Naive thymus-derived CD8-positive, alpha-beta T cell (primary cell): ENCODE data around the gene TNFRSF19. TPM values are rescaled to one million over a fixed set of nuclear protein-coding genes. Genes with fewer than 3 reads are reported as not detected.

ENCODE experiments used
- ATAC-seq, 2 donors: fragments of 150-1000 bp; cut with Tn5 transposase in 1 of 2; sonication (Bioruptor Pico), chemical (Tn5 transposase) in 1 of 2; 1 replicate in 1 of 2; 2 replicates in 1 of 2; pipeline ENCODE4 v1.10.0; 2021; ENCODE audit warnings: mild to moderate bottlenecking in 2 of 2, moderate library complexity in 2 of 2
- POLR2A ChIA-PET: fragments of 350-600 bp; sonication (Branson Sonifier 250); formaldehyde crosslinking; loops from one replicate; lab custom pipeline; 2021; ENCODE audit warnings: antibody characterized with exemption; lab: Charles Lee
- DNase-seq, 10 donors: peaks; one replicate each; pipeline versions ENCODE4 v3.0.0 to v3.0.0-alpha.2; 2020 to 2022
- H3K27ac Mint-ChIP-seq, 10 donors: one replicate each; pipeline ENCODE4 v1.8.0; 2020 to 2022; ENCODE audit warnings: mild to moderate bottlenecking in 10 of 10, mixed read lengths in 10 of 10, moderate library complexity in 4 of 10, inconsistent platforms in 1 of 10
- H3K27me3 Mint-ChIP-seq, 5 donors: one replicate each; pipeline ENCODE4 v1.8.0; 2021 to 2022; ENCODE audit warnings: mixed read lengths in 5 of 5
- H3K36me3 Mint-ChIP-seq, 3 donors: one replicate each; pipeline ENCODE4 v1.8.0; 2020 to 2022; ENCODE audit warnings: mixed read lengths in 3 of 3, mild to moderate bottlenecking in 2 of 3, inconsistent platforms in 1 of 3
- H3K4me1 Mint-ChIP-seq, 4 donors: one replicate each; pipeline ENCODE4 v1.8.0; 2021 to 2022; ENCODE audit warnings: mixed read lengths in 4 of 4
- H3K4me3 Mint-ChIP-seq, 10 donors: one replicate each; pipeline ENCODE4 v1.8.0; 2020 to 2022; ENCODE audit warnings: mild to moderate bottlenecking in 10 of 10, mixed read lengths in 10 of 10, moderate library complexity in 6 of 10, inconsistent platforms in 1 of 10
- H3K9me3 Mint-ChIP-seq, 9 donors: one replicate each; pipeline ENCODE4 v1.8.0; 2020 to 2022; ENCODE audit warnings: mixed read lengths in 9 of 9, mild to moderate bottlenecking in 3 of 9, inconsistent platforms in 1 of 9, moderate library complexity in 1 of 9
- polyA plus RNA-seq, 3 donors: library from polyadenylated mRNA; unstranded; fragments of 300-500 nt; fragmentation: Illumina TruSeq; gene quantifications; one replicate each; pipeline ENCODE4 v1.2.3, GENCODE V29; 2021
- total RNA-seq, 8 experiments: library from RNA in 2 of 8; stranded (reverse) in 2 of 8; gene quantifications; one replicate each; pipeline ENCODE4 v1.2.3 and lab custom pipeline; 2021 to 2026

TNFRSF19 gene
- total and polyA plus RNA-seq, 5 experiments from 2014 or later: 0.16 TPM; not detected in 4

GRCh38 chr13:23639674-23640073, 69.5 kb downstream of the TNFRSF19 start:
- H3K9me3 Mint-ChIP-seq: no peaks in the 10 kb centered on the region
- no peaks in the 10 kb centered on the region for H3K27me3 Mint-ChIP-seq
- H3K36me3 Mint-ChIP-seq: no peaks in the 10 kb centered on the region
- POLR2A ChIA-PET: no interaction called here
- ATAC-seq (no peak), DNase-seq (no peak)
- H3K27ac Mint-ChIP-seq: no peak overlapping the region
- no peaks in the 10 kb centered on the region for H3K4me1 Mint-ChIP-seq
- H3K4me3 Mint-ChIP-seq: no peak overlapping the region

GRCh38 chr13:23642110-23642509, 71.9 kb downstream of the TNFRSF19 start:
- ATAC-seq (no peak), DNase-seq (no peak)
- no peaks in the 10 kb centered on the region for H3K9me3 Mint-ChIP-seq
- H3K36me3 Mint-ChIP-seq: no peaks in the 10 kb centered on the region
- H3K27ac Mint-ChIP-seq: no peak overlapping the region
- H3K4me3 Mint-ChIP-seq: no peak overlapping the region
- POLR2A ChIA-PET: no interaction called here
- no peaks in the 10 kb centered on the region for H3K4me1 Mint-ChIP-seq
- no peaks in the 10 kb centered on the region for H3K27me3 Mint-ChIP-seq

GRCh38 chr13:23643338-23644125, 73.3 kb downstream of the TNFRSF19 start:
- POLR2A ChIA-PET: no interaction called here
- peaks cover 0 to 4% (median 0%) of the 10 kb centered on the region in 5 donors for H3K27me3 Mint-ChIP-seq

GRCh38 chr13:23644126-23644419, 73.9 kb downstream of the TNFRSF19 start:
- Mint-ChIP-seq H3K36me3 (no peaks in the 10 kb centered on the region), H3K4me3 (no peak overlapping the region), H3K4me1 (no peaks in the 10 kb centered on the region), H3K27ac (no peak overlapping the region), H3K27me3 (peaks cover 0 to 8% (median 0%) of the 10 kb centered on the region in 5 donors), H3K9me3 (no peaks in the 10 kb centered on the region)
- DNase-seq (no peak), ATAC-seq (no peak)
- POLR2A ChIA-PET: no interaction called here

More at GRCh38 chr13:23643338-23644125, 73.3 kb downstream of the TNFRSF19 start:
- no peak overlapping the region for H3K4me3 Mint-ChIP-seq
- no peaks in the 10 kb centered on the region for H3K36me3 Mint-ChIP-seq
- H3K4me1 Mint-ChIP-seq: no peaks in the 10 kb centered on the region
- no peak for DNase-seq
- H3K27ac Mint-ChIP-seq: no peak overlapping the region
- no peaks in the 10 kb centered on the region for H3K9me3 Mint-ChIP-seq
- no peak for ATAC-seq

- Mint-ChIP-seq H3K9me3 (no peaks in the 10 kb centered on the region), H3K27me3 (peaks cover under 1 to 12% (median 4%) of the 10 kb centered on the region in 5 donors), H3K4me3 (no peak overlapping the region), H3K36me3 (no peaks in the 10 kb centered on the region), H3K4me1 (no peaks in the 10 kb centered on the region), H3K27ac (peak overlapping the region in 1 of 10 donors; percentile 43)
- POLR2A ChIA-PET: no interaction called here
- ATAC-seq (no peak), DNase-seq (no peak)
Observed at GRCh38 chr13:23644527-23645138, 74.4 kb downstream of the TNFRSF19 start.

- DNase-seq (no peak), ATAC-seq (no peak)
- H3K27ac Mint-ChIP-seq: peak overlapping the region in 1 of 10 donors; percentile 22
- no peak overlapping the region for H3K4me3 Mint-ChIP-seq
- no peaks in the 10 kb centered on the region for H3K4me1 Mint-ChIP-seq
- POLR2A ChIA-PET: no interaction called here
- H3K9me3 Mint-ChIP-seq: no peaks in the 10 kb centered on the region
- H3K27me3 Mint-ChIP-seq: peaks cover 6 to 21% (median 11%) of the 10 kb centered on the region in 5 donors
- H3K36me3 Mint-ChIP-seq: no peaks in the 10 kb centered on the region
Observed at GRCh38 chr13:23645851-23646250, 75.6 kb downstream of the TNFRSF19 start.

GRCh38 chr13:23651439-23651838, 81.2 kb downstream of the TNFRSF19 start:
- Mint-ChIP-seq H3K36me3 (no peaks in the 10 kb centered on the region), H3K4me3 (no peak overlapping the region), H3K9me3 (no peaks in the 10 kb centered on the region), H3K4me1 (peaks cover 0 to 25% (median 2%) of the 10 kb centered on the region in 4 donors), H3K27me3 (peaks cover 10 to 31% (median 19%) of the 10 kb centered on the region in 5 donors), H3K27ac (no peak overlapping the region)
- POLR2A ChIA-PET: interaction anchor here (0.6 to 0.7 kb wide), 2 partner anchors 454 to 763 kb away, joined by 3 to 5 read pairs; no protein-coding TSS in a partner anchor
- ATAC-seq: no peak
- no peak for DNase-seq

GRCh38 chr13:23651887-23652286, 81.7 kb downstream of the TNFRSF19 start:
- Mint-ChIP-seq H3K27ac (no peak overlapping the region), H3K27me3 (peaks cover 10 to 31% (median 19%) of the 10 kb centered on the region in 5 donors), H3K9me3 (no peaks in the 10 kb centered on the region), H3K4me1 (peaks cover 0 to 27% (median 2%) of the 10 kb centered on the region in 4 donors), H3K36me3 (no peaks in the 10 kb centered on the region), H3K4me3 (no peak overlapping the region)
- ATAC-seq: no peak
- POLR2A ChIA-PET: interaction anchor here (0.6 to 0.7 kb wide), 2 partner anchors 454 to 763 kb away, joined by 3 to 5 read pairs; no protein-coding TSS in a partner anchor
- DNase-seq: no peak

GRCh38 chr13:23652909-23653726, 82.9 kb downstream of the TNFRSF19 start:
- no peaks in the 10 kb centered on the region for H3K36me3 Mint-ChIP-seq
- ATAC-seq (no peak), DNase-seq (no peak)
- no peak overlapping the region for H3K27ac Mint-ChIP-seq
- H3K9me3 Mint-ChIP-seq: no peaks in the 10 kb centered on the region
- H3K4me3 Mint-ChIP-seq: peak overlapping the region in 1 of 10 donors; percentile 36
- peaks cover 0 to 27% (median 2%) of the 10 kb centered on the region in 4 donors for H3K4me1 Mint-ChIP-seq
- POLR2A ChIA-PET: no interaction called here
- H3K27me3 Mint-ChIP-seq: peaks cover 10 to 30% (median 19%) of the 10 kb centered on the region in 5 donors

- H3K9me3 Mint-ChIP-seq: no peaks in the 10 kb centered on the region
- H3K4me3 Mint-ChIP-seq: no peak overlapping the region
- H3K27me3 Mint-ChIP-seq: peaks cover 8 to 29% (median 17%) of the 10 kb centered on the region in 5 donors
- ATAC-seq (no peak), DNase-seq (no peak)
- H3K4me1 Mint-ChIP-seq: peaks cover 0 to 27% (median 2%) of the 10 kb centered on the region in 4 donors
- H3K27ac Mint-ChIP-seq: no peak overlapping the region
- POLR2A ChIA-PET: no interaction called here
- H3K36me3 Mint-ChIP-seq: no peaks in the 10 kb centered on the region
Observed at GRCh38 chr13:23654111-23655110, 84.2 kb downstream of the TNFRSF19 start.

- Mint-ChIP-seq H3K4me1 (peaks cover 0 to 27% (median 2%) of the 10 kb centered on the region in 4 donors), H3K27ac (no peak overlapping the region), H3K4me3 (no peak overlapping the region)
Observed at GRCh38 chr13:23655321-23655720, 85.1 kb downstream of the TNFRSF19 start.

More at GRCh38 chr13:23655321-23655720, 85.1 kb downstream of the TNFRSF19 start:
- peaks cover 4 to 22% (median 9%) of the 10 kb centered on the region in 5 donors for H3K27me3 Mint-ChIP-seq
- H3K36me3 Mint-ChIP-seq: no peaks in the 10 kb centered on the region
- ATAC-seq: no peak
- no peak for DNase-seq
- POLR2A ChIA-PET: no interaction called here
- no peaks in the 10 kb centered on the region for H3K9me3 Mint-ChIP-seq
